ENCODE measurements around the gene PRR33. TPM values are rescaled to one million over a fixed set of nuclear protein-coding genes. Genes with fewer than 3 reads are reported as not detected.

The PRR33 gene
- total and polyA plus RNA-seq, 4 donors = not detected

- DNase-seq (ENCODE audit: low spot score) = no peak
- H3K27me3 ChIP-seq (ENCODE audit: control insufficient read depth in 4 of 4, insufficient read depth in 4 of 4, low read length in 3 of 4) = no peaks in the 10 kb centered on the region
- no peak overlapping the region for H3K9ac ChIP-seq (ENCODE audit: low read depth in 1 of 2, low read length in 2 of 2)
- WGBS = 39% methylated on average over 4 of the region's 4 CpGs
- H3K4me1 ChIP-seq (ENCODE audit: control insufficient read depth in 4 of 4, insufficient read depth in 4 of 4, low read length in 3 of 4) = peaks cover 0 to 11% (median 6%) of the 10 kb centered on the region in 4 donors
- no peak overlapping the region for H3K4me3 ChIP-seq (ENCODE audit: low read depth in 1 of 3, low read length in 3 of 3)
- H3K9me3 ChIP-seq (ENCODE audit: control insufficient read depth in 4 of 4, low read length in 3 of 4) = no peaks in the 10 kb centered on the region
- H3K27ac ChIP-seq (ENCODE audit: low read depth in 1 of 2, low read length in 2 of 2) = no peak overlapping the region
- no peaks in the 10 kb centered on the region for H3K36me3 ChIP-seq (ENCODE audit: control insufficient read depth in 4 of 4, insufficient read depth in 3 of 4, low read depth in 1 of 4, low read length in 3 of 4)
- TF ChIP-seq TAF1 (conservative IDR thresholded peaks at IDR 0.05) (no peak), RXRA (IDR thresholded peaks at IDR 0.05) (peak in 1 of 2 donors; percentile 27), EGR1 (IDR thresholded peaks at IDR 0.05; ENCODE audit: low read depth in 2 of 2) (no peak), NR2F2 (IDR thresholded peaks at IDR 0.05) (no peak), ATF3 (IDR thresholded peaks at IDR 0.05) (no peak), JUND (IDR thresholded peaks at IDR 0.05) (peak in 1 of 2 donors; percentile 14), RAD21 (IDR thresholded peaks at IDR 0.05) (peak; percentile 5), GABPA (IDR thresholded peaks at IDR 0.05 in 1 of 2, conservative IDR thresholded peaks at IDR 0.05 in 1 of 2) (no peak), SP1 (IDR thresholded peaks at IDR 0.05) (peak; percentile 71), CTCF (IDR thresholded peaks at IDR 0.05; ENCODE audit: low read depth, low read length, missing input control) (no peak), YY1 (IDR thresholded peaks at IDR 0.05) (no peak), ZBTB33 (IDR thresholded peaks at IDR 0.05) (no peak), FOXA2 (IDR thresholded peaks at IDR 0.05) (no peak), FOXA1 (IDR thresholded peaks at IDR 0.05) (no peak), HNF4A (conservative IDR thresholded peaks at IDR 0.05) (peak; percentile 91 to 96), REST (IDR thresholded peaks at IDR 0.05) (no peak), MAX (IDR thresholded peaks at IDR 0.05) (no peak), HNF4G (IDR thresholded peaks at IDR 0.05) (peak; percentile 78)
These were observed 7.4 kb upstream of the PRR33 start for GRCh38 chr11:1899090-1899489.
